HG02885 (cell line): Measurements from ENCODE around the gene POLR3GL.
A peak's percentile ranks its signal among the peaks of the same experiment; 100 is the strongest.

Experiments used
- ATAC-seq: cut with Tn5 transposase; IDR thresholded peaks from one replicate; pipeline ENCODE4 v1.9.1; 2021; ENCODE audit warnings: mild to moderate bottlenecking; ENCODE audit not compliant: unreplicated experiment, poor library complexity

Gene POLR3GL

DNA sequence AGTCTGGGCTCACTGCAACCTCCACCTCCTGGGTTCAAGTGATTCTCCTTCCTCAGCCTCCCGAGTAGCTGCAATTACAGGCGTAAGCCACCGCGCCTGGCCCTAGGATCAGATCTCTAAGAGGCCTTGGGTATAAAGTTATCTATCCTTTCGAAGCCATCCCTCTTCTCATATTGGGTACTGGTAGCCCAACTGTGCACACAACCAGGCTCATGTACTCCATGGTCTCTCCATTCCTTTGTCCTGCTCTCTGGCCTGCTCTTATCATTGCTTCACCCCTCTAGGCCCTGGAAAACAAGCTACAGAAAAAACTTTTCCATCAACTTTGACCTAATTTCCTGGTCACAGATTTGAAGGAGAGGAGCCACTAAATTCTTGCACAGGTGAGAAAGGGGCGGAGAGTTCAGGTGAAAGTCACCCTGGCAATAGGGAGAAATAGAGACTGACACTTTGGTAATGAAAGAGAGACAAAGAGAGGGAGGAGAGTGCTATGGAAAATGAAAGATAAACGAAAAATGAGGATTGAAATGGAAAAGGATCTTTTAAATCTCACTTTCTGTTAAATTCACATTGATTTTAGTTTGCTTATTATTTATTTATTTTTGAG is 25.9 kb downstream of the POLR3GL start:
- ATAC-seq = no peak

GRCh38 chr1:145991735-145992412 is 27.4 kb downstream of the POLR3GL start:
- no peak for ATAC-seq

- no peak for ATAC-seq
These were observed 28.0 kb downstream of the POLR3GL start for GRCh38 chr1:145992502-145992936.

- no peak for ATAC-seq
These were observed 28.6 kb downstream of the POLR3GL start for GRCh38 chr1:145992958-145993617.

- ATAC-seq = no peak
These were observed 29.3 kb downstream of the POLR3GL start for GRCh38 chr1:145993618-145994390.

DNA sequence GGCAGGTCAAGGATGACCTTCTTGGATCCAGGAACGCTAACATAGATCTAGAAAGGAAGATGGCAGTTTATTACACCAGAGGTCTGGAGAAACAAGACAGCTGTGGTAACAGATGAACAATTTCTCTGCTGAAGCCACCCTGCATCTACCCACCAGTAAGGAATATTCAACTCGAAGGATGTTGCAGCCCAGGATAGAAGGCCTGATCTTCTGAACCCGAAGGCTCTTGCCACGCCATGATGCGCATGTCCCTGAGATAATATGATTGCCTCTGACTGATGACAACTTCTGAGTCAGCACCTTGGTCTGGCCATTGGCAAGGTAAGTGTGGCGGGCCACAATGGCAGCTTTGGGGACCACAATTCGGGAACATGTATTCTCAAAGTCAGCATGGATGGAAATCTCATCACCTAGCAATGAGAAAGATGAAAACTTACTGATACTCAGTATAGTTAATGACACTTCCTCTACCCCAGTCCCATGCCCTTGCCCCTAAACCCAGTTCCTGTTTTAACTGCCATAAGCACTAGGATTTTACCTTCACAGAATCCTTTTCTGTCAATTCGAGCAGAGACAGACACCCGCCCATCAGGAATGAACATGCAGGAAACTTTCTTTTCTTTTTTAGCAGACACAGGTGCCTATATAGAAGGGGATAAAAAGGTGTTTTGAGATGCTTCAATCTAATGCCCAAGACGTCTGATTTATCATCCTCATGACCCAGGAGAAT is 30.1 kb downstream of the POLR3GL start:
- ATAC-seq = no peak

- no peak for ATAC-seq
These were observed 30.8 kb downstream of the POLR3GL start for GRCh38 chr1:145995148-145995881.

- no peak for ATAC-seq
These were observed 31.5 kb downstream of the POLR3GL start for GRCh38 chr1:145995964-145996432.

- ATAC-seq = peak; percentile 95
These were observed 32.0 kb downstream of the POLR3GL start, which contains the start of gene TXNIP for GRCh38 chr1:145996433-145997015. TXNIP (minus strand) TSS chr1:145996579; CDS start chr1:145996266, 313 bp downstream.

DNA sequence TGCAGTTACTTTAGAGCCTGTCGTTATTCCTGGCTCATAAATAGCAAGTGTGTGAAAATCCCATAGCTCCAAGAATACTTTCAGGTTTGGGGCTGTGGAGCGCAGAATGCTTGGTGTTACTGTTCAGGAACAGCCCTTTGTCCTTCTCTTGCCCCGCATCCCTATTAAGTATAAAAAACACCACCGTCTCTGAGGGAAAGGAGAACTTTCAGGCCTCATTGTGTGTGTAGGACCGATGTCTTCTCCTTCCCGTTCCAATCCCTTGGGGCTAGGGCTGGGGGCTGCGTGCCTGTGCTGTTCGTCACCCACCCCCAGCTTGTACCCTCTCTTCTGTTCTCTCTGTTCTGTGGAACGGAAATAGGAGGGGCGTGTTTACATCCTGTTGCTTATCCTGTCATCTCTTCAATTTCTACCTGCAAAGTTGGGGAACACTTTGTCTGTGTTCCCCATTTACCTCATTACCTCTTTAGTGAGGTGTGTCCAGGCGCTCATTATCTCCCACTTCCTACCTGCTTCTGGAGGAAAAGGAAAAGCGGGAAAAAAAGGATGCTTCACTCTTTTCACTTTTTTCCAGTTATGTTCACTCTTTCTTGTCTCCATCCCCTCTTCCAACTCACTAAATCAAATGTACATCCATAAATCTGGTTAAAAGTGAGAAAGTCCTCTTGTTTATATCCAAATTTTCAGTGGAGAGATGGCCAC is 32.7 kb downstream of the POLR3GL start:
- peak; percentile 41 for ATAC-seq

GRCh38 chr1:145997718-145998023 is 33.2 kb downstream of the POLR3GL start:
- ATAC-seq = no peak

DNA sequence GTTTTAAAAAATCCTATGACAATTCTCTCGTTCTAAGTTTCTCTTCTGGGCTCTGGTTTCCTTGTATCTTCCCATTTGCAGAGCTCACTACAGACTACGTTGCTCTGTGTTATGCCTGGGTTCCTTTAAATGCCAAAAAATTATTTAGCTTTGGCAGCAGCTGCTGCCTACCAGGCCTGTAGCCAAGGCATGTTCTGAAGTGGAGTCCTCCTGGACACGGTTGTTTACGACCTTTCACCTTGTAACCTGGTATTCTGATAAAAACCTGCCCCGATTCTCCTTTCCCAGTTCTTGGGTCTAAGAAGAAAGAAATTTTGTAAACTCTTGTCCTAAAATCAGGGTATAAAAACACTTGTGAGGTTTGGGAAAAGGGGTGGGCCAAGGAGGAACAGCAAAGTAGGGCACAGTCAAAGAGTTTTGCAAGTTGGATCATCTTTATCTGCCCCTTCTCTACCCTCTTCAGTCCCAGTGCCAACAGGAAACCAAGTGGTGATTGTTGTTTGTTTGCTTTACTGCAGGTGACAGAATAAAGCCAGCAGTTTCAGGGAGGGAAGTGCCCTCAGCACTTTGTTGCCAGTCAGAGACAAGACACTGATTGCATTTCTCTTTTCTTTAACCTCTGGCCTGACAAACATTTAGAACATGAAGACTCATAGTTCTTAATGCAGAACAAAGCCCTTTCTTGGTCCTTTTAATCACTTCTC is 35.0 kb downstream of the POLR3GL start:
- no peak for ATAC-seq

DNA sequence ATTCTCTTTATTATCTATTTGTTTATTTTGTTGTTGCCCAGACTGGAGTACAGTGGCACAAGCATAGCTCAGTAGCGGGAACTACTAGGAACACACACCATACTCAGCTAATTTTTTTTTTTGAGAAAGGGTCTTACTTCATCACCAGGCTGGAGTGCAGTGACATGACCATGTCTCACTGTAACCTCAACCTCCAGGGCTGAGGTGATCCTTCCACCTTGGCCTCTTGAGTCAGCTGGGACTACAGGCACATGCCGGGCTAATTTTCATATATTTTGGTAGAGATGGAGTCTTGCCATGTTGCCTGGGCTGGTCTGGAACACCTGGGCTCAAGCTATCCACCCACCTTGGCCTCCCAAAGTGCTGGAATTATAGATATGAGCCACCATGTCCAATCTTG is 37.2 kb downstream of the POLR3GL start:
- ATAC-seq = no peak

- no peak for ATAC-seq
These were observed 43.1 kb downstream of the POLR3GL start for GRCh38 chr1:146007489-146008133.

DNA sequence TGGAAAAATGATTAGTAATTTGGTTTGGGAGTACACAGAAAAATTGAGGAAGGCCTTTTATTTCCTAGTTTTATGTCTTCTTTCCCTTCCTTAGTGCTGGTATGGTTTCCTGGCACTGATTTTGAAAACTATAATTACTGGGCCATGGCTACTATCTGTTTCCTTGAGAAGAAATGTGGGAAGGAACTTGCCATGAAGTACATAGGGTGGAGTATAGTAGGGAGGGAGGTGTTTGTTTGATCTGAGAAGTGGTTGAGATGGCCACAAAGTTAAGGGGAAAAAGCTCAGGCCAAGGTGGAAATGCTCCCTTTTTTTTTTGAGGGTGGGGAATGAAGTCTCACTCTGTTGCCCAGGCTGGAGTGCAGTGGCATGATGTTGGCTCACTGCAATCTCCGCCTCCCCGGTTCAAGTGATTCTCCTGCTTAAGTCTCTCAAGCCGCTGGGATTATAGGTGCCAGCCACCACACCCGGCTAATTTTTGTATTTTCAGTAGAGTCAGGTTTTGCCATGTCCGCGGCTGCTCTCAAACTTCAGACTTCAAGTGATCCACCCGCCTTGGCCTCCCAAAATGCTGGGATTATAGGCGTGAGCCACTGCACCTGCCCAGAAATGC is 45.7 kb downstream of the POLR3GL start:
- no peak for ATAC-seq

GRCh38 chr1:146012703-146013558 is 48.4 kb downstream of the POLR3GL start:
- no peak for ATAC-seq
